Testis (tissue), 3 donors: ENCODE results near the gene IRGM. TPM values are rescaled to one million over a fixed set of nuclear protein-coding genes. Genes with fewer than 3 reads are reported as not detected.
"Not testable (repeated sequence)": the region's sequence is repeated elsewhere in the genome, so short reads cannot be mapped to it uniquely, and the experiment has no call there.

Source experiments
- DNase-seq: peaks from one replicate; pipeline ENCODE4 v3.0.0-alpha.2; 2019
- H3K27ac ChIP-seq, 2 donors: fragments of 200-600 bp; sonication (generic); one replicate each; pipeline ENCODE4 v1.5.1; 2019
- H3K27me3 ChIP-seq: fragments of 200-600 bp; sonication (generic); one replicate; pipeline ENCODE4 v1.5.1; 2019
- H3K36me3 ChIP-seq: fragments of 200-600 bp; sonication (generic); one replicate; pipeline ENCODE4 v1.5.1; 2017; ENCODE audit warnings: low read depth; ENCODE audit errors: missing control alignments
- H3K4me1 ChIP-seq: fragments of 200-600 bp; sonication (generic); one replicate; pipeline ENCODE4 v1.5.1; 2019
- H3K4me3 ChIP-seq, 2 donors: fragments of 200-600 bp; sonication (generic); one replicate each; pipeline ENCODE4 v1.5.1; 2017 to 2019
- H3K9me3 ChIP-seq: fragments of 200-600 bp; sonication (generic); one replicate; pipeline ENCODE4 v1.5.1; 2017
- CTCF ChIP-seq, 3 experiments: fragments of 450-650 bp in 2 of 3; fragments of 200-600 bp in 1 of 3; sonication (generic) in 1 of 3; IDR thresholded peaks; one replicate each; pipeline ENCODE4 v1.5.1; 2016 to 2019; ENCODE audit warnings: antibody characterized with exemption in 3 of 3, mild to moderate bottlenecking in 2 of 3, moderate library complexity in 1 of 3
- POLR2A ChIP-seq: fragments of 450-650 bp; IDR thresholded peaks from one replicate; pipeline ENCODE4 v1.6.1; 2017; ENCODE audit warnings: antibody characterized with exemption, mild to moderate bottlenecking, moderate library complexity
- WGBS, 2 donors: methylation state at CpG; one replicate each; pipeline ENCODE4 v1.1.5; 2018; 5-methylcytosine and 5-hydroxymethylcytosine counted together
- intact Hi-C: fragments of 100-400 bp; cut with DNase I; formaldehyde crosslinking; loops from one replicate; pipeline ENCODE4 v1.15.1; 2023; ENCODE audit warnings: low total_unique reads
- polyA plus RNA-seq: library from polyadenylated mRNA; stranded (reverse); fragments of 350-450 nt; fragmentation: Illumina TruSeq; extraction: RNeasy Lipid Tissue Mini Kit (QIAGEN cat#74804); gene quantifications from one replicate; pipeline ENCODE4 v1.2.3, GENCODE V29; 2014; ENCODE audit warnings: low read depth, low replicate concordance; ENCODE audit not compliant: insufficient read depth
- total RNA-seq, 2 donors: library from RNA; depleted of rRNA; stranded (reverse); fragments of >200 nt; gene quantifications; one replicate each; pipeline ENCODE4 v1.2.3, GENCODE V29; 2016

IRGM gene
- total and polyA plus RNA-seq, 3 donors from 2014 or later, result 0.25 to 2.7 (median 1.2) TPM

- Histone ChIP-seq H3K36me3 (no peaks in the 10 kb centered on the region), H3K4me3 (no peak overlapping the region), H3K9me3 (no peaks in the 10 kb centered on the region), H3K27me3 (no peaks in the 10 kb centered on the region), H3K4me1 (no peaks in the 10 kb centered on the region), H3K27ac (no peak overlapping the region)
- no peak for DNase-seq
- 71 to 78% methylated on average over 3 of the region's 3 CpGs for WGBS, 2 donors
- intact Hi-C loops, result no loop called here
- TF ChIP-seq POLR2A, result no peak
Measured at GRCh38 chr5:150851039-150851438, 4.7 kb downstream of the IRGM start.

- no peaks in the 10 kb centered on the region for H3K36me3 ChIP-seq
- intact Hi-C loops, result no loop called here
- no peak for DNase-seq
- TF ChIP-seq CTCF (IDR thresholded peaks at IDR 0.05) (no peak), POLR2A (no peak)
- WGBS, 2 donors, result 91 to 97% methylated on average over 2 of the region's 2 CpGs
- no peak overlapping the region for H3K27ac ChIP-seq
- H3K4me1 ChIP-seq, result no peaks in the 10 kb centered on the region
- no peaks in the 10 kb centered on the region for H3K27me3 ChIP-seq
- H3K4me3 ChIP-seq, result no peak overlapping the region
- no peaks in the 10 kb centered on the region for H3K9me3 ChIP-seq
Measured at GRCh38 chr5:150853561-150853960, 7.2 kb downstream of the IRGM start.

GRCh38 chr5:150856700-150857099, 10.4 kb downstream of the IRGM start:
- H3K27me3 ChIP-seq, intact Hi-C loops, H3K9me3 ChIP-seq, H3K36me3 ChIP-seq, H3K4me1 ChIP-seq, H3K4me3 ChIP-seq, DNase-seq, H3K27ac ChIP-seq: not testable (repeated sequence)
- WGBS, 2 donors, result 86 to 90% methylated on average over 3 of the region's 3 CpGs

GRCh38 chr5:150860246-150860821, 14.0 kb downstream of the IRGM start:
- H3K36me3 ChIP-seq, result no peaks in the 10 kb centered on the region
- H3K4me1 ChIP-seq, result no peaks in the 10 kb centered on the region
- TF ChIP-seq POLR2A (no peak), CTCF (IDR thresholded peaks at IDR 0.05) (no peak)
- WGBS, 2 donors, result 71 to 76% methylated on average over 2 of the region's 2 CpGs
- no peak for DNase-seq
- H3K9me3 ChIP-seq, result no peaks in the 10 kb centered on the region
- H3K27me3 ChIP-seq, result no peaks in the 10 kb centered on the region
- intact Hi-C loops, result no loop called here
- H3K27ac ChIP-seq, result no peak overlapping the region
- no peak overlapping the region for H3K4me3 ChIP-seq

- no peaks in the 10 kb centered on the region for H3K27me3 ChIP-seq
- 83 to 94% methylated on average over 1 of the region's 1 CpG for WGBS, 2 donors
- no peak overlapping the region for H3K4me3 ChIP-seq
- H3K36me3 ChIP-seq, result no peaks in the 10 kb centered on the region
- no peaks in the 10 kb centered on the region for H3K4me1 ChIP-seq
- no peak for DNase-seq
- no peak for TF ChIP-seq CTCF (IDR thresholded peaks at IDR 0.05)
- TF ChIP-seq POLR2A, result no peak
- intact Hi-C loops, result no loop called here
- H3K27ac ChIP-seq, result no peak overlapping the region
- H3K9me3 ChIP-seq, result no peaks in the 10 kb centered on the region
Measured at GRCh38 chr5:150862070-150862469, 15.7 kb downstream of the IRGM start.

- no peak overlapping the region for H3K4me3 ChIP-seq
- no peak for DNase-seq
- TF ChIP-seq CTCF (IDR thresholded peaks at IDR 0.05) (no peak), POLR2A (no peak)
- no peaks in the 10 kb centered on the region for H3K36me3 ChIP-seq
- H3K9me3 ChIP-seq, result no peaks in the 10 kb centered on the region
- no peak overlapping the region for H3K27ac ChIP-seq
- no peaks in the 10 kb centered on the region for H3K4me1 ChIP-seq
- intact Hi-C loops, result no loop called here
- H3K27me3 ChIP-seq, result no peaks in the 10 kb centered on the region
Measured at GRCh38 chr5:150879358-150879757, 33.0 kb downstream of the IRGM start.
